Neutrophil (primary cell): ENCODE measurements around the gene LRTM1.

ENCODE experiments used
- H3K27ac ChIP-seq: fragments of 200-600 bp; sonication (generic); 2 replicates; pipeline ENCODE4 v1.5.1; 2016; ENCODE audit warnings: mild to moderate bottlenecking, moderate library complexity
- H3K27me3 ChIP-seq: fragments of 200-600 bp; sonication (generic); 2 replicates; pipeline ENCODE4 v1.6.0; 2016; ENCODE audit warnings: mild to moderate bottlenecking
- H3K36me3 ChIP-seq: fragments of 200-600 bp; sonication (generic); 2 replicates; pipeline ENCODE4 v1.5.1; 2017
- H3K4me1 ChIP-seq, 2 experiments: fragments of 200-600 bp in 1 of 2; sonication (generic) in 1 of 2; 1 replicate in 1 of 2; 2 replicates in 1 of 2; pipeline versions ENCODE4 v1.5.1 to v1.6.1; 2013 to 2016; ENCODE audit warnings: low read depth in 1 of 2, low read length in 1 of 2, mild to moderate bottlenecking in 1 of 2, moderate library complexity in 1 of 2; ENCODE audit not compliant: control insufficient read depth in 1 of 2, insufficient read depth in 1 of 2
- H3K4me3 ChIP-seq, 2 experiments: fragments of 200-600 bp in 1 of 2; sonication (generic) in 1 of 2; 1 replicate in 1 of 2; 2 replicates in 1 of 2; pipeline ENCODE4 v1.5.1; 2013 to 2016; ENCODE audit warnings: low read depth in 1 of 2, low read length in 1 of 2, mild to moderate bottlenecking in 1 of 2, moderate library complexity in 1 of 2
- H3K9me3 ChIP-seq: fragments of 200-600 bp; sonication (generic); 2 replicates; pipeline ENCODE4 v1.5.1; 2016
- TF ChIP-seq, protein P1 (sequence below): fragments of 200-600 bp; sonication (generic); IDR thresholded peaks from 2 replicates; pipeline ENCODE4 v1.5.1; 2016; ENCODE audit warnings: antibody characterized with exemption

Gene LRTM1

DNA sequence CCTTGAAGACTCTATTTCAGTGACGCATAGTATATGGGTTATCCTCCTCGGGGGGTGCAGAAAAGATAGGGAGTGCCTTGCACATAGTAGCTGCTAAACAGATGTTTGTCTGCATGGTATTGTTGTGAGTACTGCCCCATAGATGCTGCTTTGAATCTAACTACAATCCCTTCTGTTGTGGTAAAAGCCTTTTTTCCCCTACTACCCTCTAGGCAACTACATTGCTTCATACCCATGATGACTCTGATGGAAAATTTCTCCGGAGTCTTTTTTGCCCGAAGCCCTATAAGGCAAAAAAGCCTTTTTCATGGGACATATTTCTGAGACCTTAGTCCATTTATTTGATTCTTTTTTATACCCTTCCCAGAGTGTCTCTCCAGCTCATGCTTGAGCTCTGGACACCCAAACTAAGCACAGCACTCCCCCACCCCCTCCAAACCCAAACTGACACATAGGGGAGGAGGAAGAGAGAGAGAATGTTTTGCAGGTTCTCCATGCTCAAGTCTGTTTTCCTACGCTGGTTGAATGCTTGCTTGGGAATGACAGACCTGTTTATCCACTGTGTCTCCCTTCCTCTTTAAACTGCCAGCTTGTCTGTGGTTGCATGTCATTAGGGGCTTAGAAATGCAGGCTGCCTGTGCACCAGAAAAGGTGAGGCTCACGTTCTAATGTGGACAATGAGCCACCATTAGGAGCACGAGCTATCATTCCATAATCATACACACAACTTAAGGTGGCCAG lies 52.9 kb downstream of the LRTM1 start:
- Histone ChIP-seq H3K4me1 (no peaks in the 10 kb centered on the region), H3K27ac (no peak overlapping the region), H3K4me3 (no peak overlapping the region)

DNA sequence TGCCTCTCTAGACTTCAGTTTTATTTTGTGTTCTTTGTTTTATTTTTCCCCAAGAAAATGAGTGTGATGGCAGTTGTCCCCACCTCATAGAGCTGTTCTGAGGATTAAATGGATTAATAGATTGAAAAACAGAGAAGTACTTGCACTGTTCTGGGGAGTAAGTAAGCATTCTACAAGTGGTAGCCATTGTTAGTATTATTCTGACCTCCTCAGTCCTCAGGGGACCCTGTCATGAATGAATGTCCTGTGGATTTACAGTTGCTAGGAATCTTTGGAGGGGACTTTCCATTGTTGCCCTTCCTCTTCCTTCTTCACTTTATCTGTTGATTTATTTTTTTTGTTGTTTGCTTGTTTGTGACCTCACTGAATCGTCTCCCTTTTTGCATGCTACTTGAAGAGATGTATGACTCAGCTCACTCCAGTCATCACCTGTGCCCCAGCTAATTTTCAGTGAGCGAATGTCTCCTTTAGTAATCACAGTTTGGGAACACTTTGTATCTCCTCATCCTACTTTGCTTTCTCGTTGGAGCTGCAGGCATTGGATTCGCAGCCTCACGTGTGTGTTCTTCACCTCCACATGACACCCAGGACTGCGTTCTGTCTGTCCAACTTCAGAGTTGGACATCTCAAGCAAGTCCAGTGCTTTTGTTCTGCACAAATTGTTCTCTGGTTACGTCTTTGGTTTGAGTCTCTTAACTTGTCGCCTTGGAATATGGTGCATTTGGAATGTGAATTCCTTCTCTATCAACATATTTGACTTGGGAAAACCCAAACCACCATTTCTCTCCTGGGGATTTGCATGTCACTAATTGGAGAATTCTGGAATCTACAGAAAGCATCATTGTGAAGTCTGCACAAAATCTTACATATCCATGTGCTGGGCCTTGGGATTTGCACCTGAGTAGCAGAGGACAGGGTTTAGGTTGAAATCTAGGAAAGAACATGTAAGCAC lies 54.5 kb downstream of the LRTM1 start:
- H3K9me3 ChIP-seq: no peaks in the 10 kb centered on the region
- no peaks in the 10 kb centered on the region for H3K36me3 ChIP-seq
- TF ChIP-seq, protein P1, sequence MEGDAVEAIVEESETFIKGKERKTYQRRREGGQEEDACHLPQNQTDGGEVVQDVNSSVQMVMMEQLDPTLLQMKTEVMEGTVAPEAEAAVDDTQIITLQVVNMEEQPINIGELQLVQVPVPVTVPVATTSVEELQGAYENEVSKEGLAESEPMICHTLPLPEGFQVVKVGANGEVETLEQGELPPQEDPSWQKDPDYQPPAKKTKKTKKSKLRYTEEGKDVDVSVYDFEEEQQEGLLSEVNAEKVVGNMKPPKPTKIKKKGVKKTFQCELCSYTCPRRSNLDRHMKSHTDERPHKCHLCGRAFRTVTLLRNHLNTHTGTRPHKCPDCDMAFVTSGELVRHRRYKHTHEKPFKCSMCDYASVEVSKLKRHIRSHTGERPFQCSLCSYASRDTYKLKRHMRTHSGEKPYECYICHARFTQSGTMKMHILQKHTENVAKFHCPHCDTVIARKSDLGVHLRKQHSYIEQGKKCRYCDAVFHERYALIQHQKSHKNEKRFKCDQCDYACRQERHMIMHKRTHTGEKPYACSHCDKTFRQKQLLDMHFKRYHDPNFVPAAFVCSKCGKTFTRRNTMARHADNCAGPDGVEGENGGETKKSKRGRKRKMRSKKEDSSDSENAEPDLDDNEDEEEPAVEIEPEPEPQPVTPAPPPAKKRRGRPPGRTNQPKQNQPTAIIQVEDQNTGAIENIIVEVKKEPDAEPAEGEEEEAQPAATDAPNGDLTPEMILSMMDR: no peak
- no peaks in the 10 kb centered on the region for H3K4me1 ChIP-seq
- no peak overlapping the region for H3K27ac ChIP-seq
- H3K4me3 ChIP-seq: no peak overlapping the region
- no peaks in the 10 kb centered on the region for H3K27me3 ChIP-seq

More for the DNA sequence above, 52.9 kb downstream of the LRTM1 start:
- Histone ChIP-seq H3K27me3 (no peaks in the 10 kb centered on the region), H3K36me3 (no peaks in the 10 kb centered on the region), H3K9me3 (no peaks in the 10 kb centered on the region)
- TF ChIP-seq, protein P1: no peak

DNA sequence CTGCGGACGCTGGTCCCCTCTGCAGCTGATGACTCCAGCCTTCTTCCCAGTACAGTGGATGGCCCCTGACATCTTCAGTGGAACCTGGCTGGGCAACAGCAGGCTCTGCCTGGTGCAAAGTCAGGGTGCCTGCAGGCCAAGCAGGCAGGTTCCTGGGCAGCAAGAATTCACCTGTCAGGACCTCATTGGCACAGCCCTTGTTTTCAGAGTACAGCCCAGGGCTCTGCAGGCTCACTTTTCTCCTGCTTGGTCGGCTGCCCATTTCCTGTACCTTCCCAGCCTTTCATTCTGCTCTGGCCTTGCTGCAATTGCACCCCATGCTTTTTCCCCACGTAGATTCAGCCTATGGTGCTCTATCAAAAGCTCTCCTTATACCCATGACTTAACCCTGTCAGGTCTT lies 56.0 kb downstream of the LRTM1 start:
- H3K27ac ChIP-seq: no peak overlapping the region
- TF ChIP-seq, protein P1: no peak
- H3K4me1 ChIP-seq: no peaks in the 10 kb centered on the region

DNA sequence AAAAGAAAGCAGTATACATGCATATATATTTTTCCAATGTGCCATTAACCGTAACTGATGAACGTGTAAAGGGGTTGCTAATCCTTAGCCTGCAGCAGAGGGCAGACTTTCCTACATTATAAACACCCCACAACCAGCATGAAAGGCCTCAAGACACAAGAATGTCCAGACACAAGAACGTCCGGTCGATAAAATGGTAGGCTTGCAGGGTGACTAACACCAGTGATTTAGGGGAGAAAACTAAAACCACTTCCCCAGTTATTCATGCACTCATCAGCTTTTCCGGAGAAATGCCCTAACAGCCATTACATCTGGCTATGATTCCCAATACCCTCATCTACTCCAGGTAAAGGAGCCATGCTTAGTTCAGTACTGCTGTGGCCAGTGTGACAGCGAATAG lies 57.4 kb downstream of the LRTM1 start:
- no peak overlapping the region for H3K4me3 ChIP-seq
- H3K36me3 ChIP-seq: no peaks in the 10 kb centered on the region
- no peak overlapping the region for H3K27ac ChIP-seq
- no peaks in the 10 kb centered on the region for H3K27me3 ChIP-seq
- TF ChIP-seq, protein P1: no peak
- no peaks in the 10 kb centered on the region for H3K4me1 ChIP-seq
- H3K9me3 ChIP-seq: no peaks in the 10 kb centered on the region

More for the DNA sequence above, 56.0 kb downstream of the LRTM1 start:
- Histone ChIP-seq H3K27me3 (no peaks in the 10 kb centered on the region), H3K4me3 (no peak overlapping the region), H3K36me3 (no peaks in the 10 kb centered on the region), H3K9me3 (no peaks in the 10 kb centered on the region)
